ENCODE results near the gene TBC1D12. TPM values are rescaled to one million over a fixed set of nuclear protein-coding genes. Genes with fewer than 3 reads are reported as not detected.

The TBC1D12 gene
- total and polyA plus RNA-seq, 2 donors (not counting 3 experiments of a cell fraction or from before 2014, with no cell fraction given) = 2.9 to 7.3 TPM

DNA sequence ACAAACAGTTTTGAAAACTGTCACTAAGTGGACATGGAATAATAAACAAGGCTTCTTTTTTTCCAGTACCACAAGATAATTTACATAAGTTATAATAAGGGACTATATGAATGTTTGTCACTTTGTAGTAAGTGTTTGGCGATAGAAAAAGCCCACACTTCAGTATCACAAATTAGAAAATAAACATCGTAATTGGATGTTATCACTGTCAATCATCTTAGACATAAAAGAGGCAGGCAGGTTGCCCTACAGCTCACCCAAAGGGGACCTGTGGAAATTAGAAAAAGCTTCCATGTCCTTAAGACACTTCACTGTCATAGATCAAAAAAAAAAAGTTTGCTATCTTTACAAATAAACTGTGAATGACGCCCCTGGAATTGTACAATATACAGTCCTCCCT lies 36.0 kb upstream of the TBC1D12 start:
- no peaks in the 10 kb centered on the region for H3K9me3 ChIP-seq (replicated peaks; ENCODE audit: control insufficient read depth, insufficient read depth, low read length)
- peaks cover 3 to 16% of the 10 kb centered on the region in 2 experiments for H3K27me3 ChIP-seq (ENCODE audit: control insufficient read depth in 2 of 2, insufficient read depth in 2 of 2, low read length in 2 of 2)
- no peaks in the 10 kb centered on the region for H3K36me3 ChIP-seq (ENCODE audit: control insufficient read depth in 2 of 2, extremely low read depth in 1 of 2, insufficient read depth in 2 of 2, low read length in 2 of 2)
- no peak overlapping the region for H3K4me2 ChIP-seq (ENCODE audit: insufficient read depth, low read length)
- H3K79me2 ChIP-seq (ENCODE audit: control insufficient read depth, insufficient read depth, low read length) = peaks cover 12% of the 10 kb centered on the region
- no peak for FAIRE-seq
- no peak overlapping the region for H3K9ac ChIP-seq (replicated peaks; ENCODE audit: extremely low read depth, insufficient read depth, low read length)
- H3K4me3 ChIP-seq (replicated peaks in 1 of 3; ENCODE audit: insufficient read depth in 1 of 3, low read depth in 1 of 3, low read length in 3 of 3) = no peak overlapping the region
- ChIA-PET CTCF (interaction anchor here (3.2 kb wide), 1 partner anchor 78 kb away, joined by 19 read pairs; no protein-coding TSS in a partner anchor), POLR2A (no interaction called here)
- no peak overlapping the region for H2AFZ ChIP-seq (ENCODE audit: low read depth, low read length)
- intact Hi-C loops (cut with micrococcal nuclease) = no loop called here
- dilution Hi-C loops (cut with MboI; ENCODE audit: extremely low pct_ligation_motif_present, low sequenced_read_pairs) = no loop called here
- BruUV-seq (replicated peaks) = no TSS peak
- H3K27ac ChIP-seq (ENCODE audit: insufficient read depth, low read depth, low read length) = no peak overlapping the region
- H3K9me1 ChIP-seq (replicated peaks; ENCODE audit: control insufficient read depth, extremely low read depth, insufficient read depth, low read length) = no peaks in the 10 kb centered on the region
- H4K20me1 ChIP-seq (replicated peaks; ENCODE audit: control insufficient read depth, extremely low read depth, insufficient read depth, low read length) = no peaks in the 10 kb centered on the region
- TF ChIP-seq MYC (IDR thresholded peaks at IDR 0.05; ENCODE audit: low read depth, low read length) = no peak
- TF ChIP-seq, protein P1, sequence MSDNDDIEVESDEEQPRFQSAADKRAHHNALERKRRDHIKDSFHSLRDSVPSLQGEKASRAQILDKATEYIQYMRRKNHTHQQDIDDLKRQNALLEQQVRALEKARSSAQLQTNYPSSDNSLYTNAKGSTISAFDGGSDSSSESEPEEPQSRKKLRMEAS (IDR thresholded peaks at IDR 0.05; ENCODE audit: insufficient read depth, insufficient read length) = no peak
- no peak for TF ChIP-seq POLR2A (IDR thresholded peaks at IDR 0.05; ENCODE audit: low read depth, low read length)
- TF ChIP-seq, protein P2, sequence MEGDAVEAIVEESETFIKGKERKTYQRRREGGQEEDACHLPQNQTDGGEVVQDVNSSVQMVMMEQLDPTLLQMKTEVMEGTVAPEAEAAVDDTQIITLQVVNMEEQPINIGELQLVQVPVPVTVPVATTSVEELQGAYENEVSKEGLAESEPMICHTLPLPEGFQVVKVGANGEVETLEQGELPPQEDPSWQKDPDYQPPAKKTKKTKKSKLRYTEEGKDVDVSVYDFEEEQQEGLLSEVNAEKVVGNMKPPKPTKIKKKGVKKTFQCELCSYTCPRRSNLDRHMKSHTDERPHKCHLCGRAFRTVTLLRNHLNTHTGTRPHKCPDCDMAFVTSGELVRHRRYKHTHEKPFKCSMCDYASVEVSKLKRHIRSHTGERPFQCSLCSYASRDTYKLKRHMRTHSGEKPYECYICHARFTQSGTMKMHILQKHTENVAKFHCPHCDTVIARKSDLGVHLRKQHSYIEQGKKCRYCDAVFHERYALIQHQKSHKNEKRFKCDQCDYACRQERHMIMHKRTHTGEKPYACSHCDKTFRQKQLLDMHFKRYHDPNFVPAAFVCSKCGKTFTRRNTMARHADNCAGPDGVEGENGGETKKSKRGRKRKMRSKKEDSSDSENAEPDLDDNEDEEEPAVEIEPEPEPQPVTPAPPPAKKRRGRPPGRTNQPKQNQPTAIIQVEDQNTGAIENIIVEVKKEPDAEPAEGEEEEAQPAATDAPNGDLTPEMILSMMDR (IDR thresholded peaks at IDR 0.05; ENCODE audit: extremely low read depth in 1 of 2, insufficient read depth in 1 of 2, low read depth in 1 of 2, low read length in 2 of 2) = no peak
- no peak for TF ChIP-seq JUN (IDR thresholded peaks at IDR 0.05; ENCODE audit: borderline replicate concordance, insufficient read depth, insufficient read length, low read depth)
- TF ChIP-seq FOS (IDR thresholded peaks at IDR 0.05; ENCODE audit: borderline replicate concordance, insufficient read depth, low read length) = no peak
- no peak for DNase-seq (ENCODE audit: low read depth, low spot score)
- H3K4me1 ChIP-seq (ENCODE audit: control insufficient read depth, extremely low read depth, insufficient read depth, low read length) = peaks cover 10% of the 10 kb centered on the region

DNA sequence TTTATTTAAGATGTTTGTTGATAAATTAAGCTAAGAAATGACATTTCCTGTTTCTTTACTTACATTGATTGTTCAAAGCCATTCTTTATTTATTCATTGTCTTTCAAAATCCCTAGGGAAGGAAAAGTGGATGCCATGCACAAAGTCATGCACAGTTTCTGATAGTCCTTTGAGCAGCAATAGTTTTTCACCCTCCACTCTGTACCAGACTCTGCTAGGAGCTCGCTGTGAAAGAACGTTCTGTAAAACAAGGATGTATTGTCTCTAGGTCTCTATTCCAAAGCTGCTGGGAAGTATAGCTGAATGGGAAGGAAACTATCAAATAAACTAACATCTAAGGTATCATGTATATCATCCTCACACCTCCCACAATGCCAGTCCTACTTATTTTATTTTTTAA lies 31.8 kb upstream of the TBC1D12 start:
- H3K4me2 ChIP-seq (ENCODE audit: insufficient read depth, low read length) = no peak overlapping the region
- intact Hi-C loops (cut with micrococcal nuclease) = no loop called here
- H4K20me1 ChIP-seq (replicated peaks; ENCODE audit: control insufficient read depth, extremely low read depth, insufficient read depth, low read length) = no peaks in the 10 kb centered on the region
- H3K9me3 ChIP-seq (replicated peaks; ENCODE audit: control insufficient read depth, insufficient read depth, low read length) = no peaks in the 10 kb centered on the region
- DNase-seq (ENCODE audit: low read depth, low spot score) (no peak), FAIRE-seq (no peak)
- dilution Hi-C loops (cut with MboI; ENCODE audit: extremely low pct_ligation_motif_present, low sequenced_read_pairs) = no loop called here
- POLR2A ChIA-PET = no interaction called here
- H3K4me1 ChIP-seq (ENCODE audit: control insufficient read depth, extremely low read depth, insufficient read depth, low read length) = no peaks in the 10 kb centered on the region
- no TSS peak for BruUV-seq (replicated peaks)
- no peaks in the 10 kb centered on the region for H3K36me3 ChIP-seq (ENCODE audit: control insufficient read depth in 2 of 2, extremely low read depth in 1 of 2, insufficient read depth in 2 of 2, low read length in 2 of 2)
- H3K27ac ChIP-seq (ENCODE audit: insufficient read depth, low read depth, low read length) = no peak overlapping the region
- no peaks in the 10 kb centered on the region for H3K79me2 ChIP-seq (ENCODE audit: control insufficient read depth, insufficient read depth, low read length)
- H3K9ac ChIP-seq (replicated peaks; ENCODE audit: extremely low read depth, insufficient read depth, low read length) = no peak overlapping the region
- H3K4me3 ChIP-seq (replicated peaks in 1 of 3; ENCODE audit: insufficient read depth in 1 of 3, low read depth in 1 of 3, low read length in 3 of 3) = no peak overlapping the region
- no peaks in the 10 kb centered on the region for H3K9me1 ChIP-seq (replicated peaks; ENCODE audit: control insufficient read depth, extremely low read depth, insufficient read depth, low read length)
- CTCF ChIA-PET = interaction anchor here (0.8 to 1.8 kb wide), 4 partner anchors 12 to 73 kb away, joined by 3 to 4 read pairs (median 3); no protein-coding TSS in a partner anchor
- TF ChIP-seq, protein P2 (IDR thresholded peaks at IDR 0.05; ENCODE audit: extremely low read depth in 1 of 2, insufficient read depth in 1 of 2, low read depth in 1 of 2, low read length in 2 of 2) = no peak
- no peak for TF ChIP-seq POLR2AphosphoS5 (IDR thresholded peaks at IDR 0.05; ENCODE audit: insufficient read depth, low read depth, low read length)
- TF ChIP-seq GATA2 (IDR thresholded peaks at IDR 0.05; ENCODE audit: insufficient read depth, insufficient read length, low read depth, low read length) = no peak
- TF ChIP-seq JUN (IDR thresholded peaks at IDR 0.05; ENCODE audit: borderline replicate concordance, insufficient read depth, insufficient read length, low read depth) = no peak
- TF ChIP-seq FOS (IDR thresholded peaks at IDR 0.05; ENCODE audit: borderline replicate concordance, insufficient read depth, low read length) = no peak
- TF ChIP-seq, protein P1 (IDR thresholded peaks at IDR 0.05; ENCODE audit: insufficient read depth, insufficient read length) = no peak
- TF ChIP-seq MYC (IDR thresholded peaks at IDR 0.05; ENCODE audit: low read depth, low read length) = no peak
- no peak for TF ChIP-seq POLR2A (IDR thresholded peaks at IDR 0.05; ENCODE audit: low read depth, low read length)
- no peak for TF ChIP-seq EZH2 (IDR thresholded peaks at IDR 0.05; ENCODE audit: borderline replicate concordance, low read depth, low read length, severe bottlenecking)
- H2AFZ ChIP-seq (ENCODE audit: low read depth, low read length) = no peak overlapping the region
- H3K27me3 ChIP-seq (ENCODE audit: control insufficient read depth in 2 of 2, insufficient read depth in 2 of 2, low read length in 2 of 2) = peaks cover 0 to 16% of the 10 kb centered on the region in 2 experiments

Measured in endothelial cell of umbilical vein (primary cell).